ENCODE data around the gene GNB1.
"Not testable (repeated sequence)": the region's sequence is repeated elsewhere in the genome, so short reads cannot be mapped to it uniquely, and the experiment has no call there.

GNB1 gene

DNA sequence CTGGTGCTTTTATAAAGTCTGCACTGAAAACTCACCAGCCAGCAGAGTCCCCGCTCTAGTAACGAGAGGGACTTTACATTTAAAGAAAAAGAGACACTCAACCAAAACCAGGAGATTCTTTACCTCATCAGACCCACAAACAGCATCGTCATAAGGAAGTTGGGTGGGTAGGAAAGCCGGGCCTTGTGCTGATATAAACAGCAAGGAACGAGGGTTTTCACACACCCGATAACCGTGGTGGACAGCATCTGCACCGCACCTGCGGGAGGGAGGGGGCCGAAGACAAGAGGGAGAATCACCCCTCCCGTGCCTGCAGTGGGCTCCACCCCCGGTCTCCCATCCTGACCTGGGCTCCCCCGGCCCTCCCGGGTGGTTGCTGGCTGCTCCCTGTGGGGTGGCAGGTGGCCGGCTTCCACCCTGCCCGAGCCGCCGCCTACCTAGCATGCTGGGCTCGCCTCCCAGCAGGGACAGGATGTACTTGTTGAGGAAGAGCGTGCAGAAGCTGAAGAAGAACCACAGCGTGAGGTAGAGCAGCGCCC is 152.0 kb downstream of the GNB1 start:
- H3K4me3 ChIP-seq (ENCODE audit: low read depth, low read length), result not testable (repeated sequence)

DNA sequence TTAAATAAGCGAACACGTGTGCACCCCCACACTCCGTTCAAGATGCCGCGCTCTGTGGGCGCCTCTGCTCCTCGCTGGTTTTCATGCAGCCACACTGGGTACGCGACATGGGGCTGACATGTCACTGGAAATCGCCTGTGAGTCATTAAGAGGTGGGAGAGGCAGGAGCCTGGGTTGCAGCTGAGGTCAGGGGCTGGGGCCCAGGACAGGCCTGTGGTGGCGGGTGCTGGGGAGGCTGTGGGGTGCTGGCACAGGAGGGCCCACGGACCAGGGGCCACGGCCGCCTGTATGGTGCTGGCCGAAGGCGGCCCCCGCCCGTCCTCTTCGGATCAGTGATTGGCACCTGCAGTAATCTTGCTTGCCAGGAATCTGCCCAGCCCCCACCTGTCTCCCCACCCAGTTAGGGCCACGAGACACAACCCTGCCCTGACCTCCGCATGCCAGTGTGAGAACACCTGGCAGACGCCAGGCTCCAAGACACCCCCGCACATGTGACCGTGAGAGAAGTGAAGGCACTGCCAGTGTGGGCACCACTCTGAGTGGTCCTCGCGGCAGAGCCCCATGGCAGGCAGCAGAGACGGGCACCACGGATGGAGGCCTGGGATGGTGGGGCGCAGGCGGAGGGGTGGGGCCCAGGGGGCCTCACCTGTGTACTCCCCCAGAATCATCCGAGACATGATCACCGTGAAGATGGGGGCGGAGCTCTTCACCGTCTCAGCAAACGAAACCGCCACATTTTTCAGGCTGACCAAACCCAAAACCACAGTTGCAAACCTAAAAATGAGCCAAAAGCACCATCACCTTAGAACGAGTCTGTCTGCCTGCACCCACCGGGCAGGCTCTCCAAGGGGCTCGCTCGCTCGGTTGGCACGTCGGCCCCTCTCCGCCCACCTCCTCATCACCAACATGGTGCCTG is 153.0 kb downstream of the GNB1 start:
- H3K4me3 ChIP-seq (ENCODE audit: low read depth, low read length), result not testable (repeated sequence)

Data from WI38 (cell line).